Measurements from ENCODE around the gene PTPRN2.

PTPRN2 gene

DNA sequence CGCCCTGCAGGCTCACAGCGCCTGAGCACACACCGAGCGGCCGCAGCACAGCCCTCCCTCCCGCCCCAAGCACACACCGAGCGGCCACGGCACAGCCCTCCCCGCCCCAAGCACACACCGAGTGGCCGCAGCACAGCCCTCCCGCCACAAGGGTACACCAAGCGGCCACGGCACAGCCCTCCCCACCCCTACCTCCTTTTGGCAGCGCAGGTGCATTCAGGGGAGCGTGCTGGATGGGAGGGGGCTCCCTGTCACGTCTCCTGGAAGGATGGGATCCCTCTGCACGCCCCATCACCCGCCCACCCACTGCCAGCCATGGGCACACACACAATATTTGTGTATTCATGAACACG is 768.2 kb downstream of the PTPRN2 start:
- no peaks in the 10 kb centered on the region for H3K4me1 Mint-ChIP-seq (ENCODE audit: low read depth)
- DNase-seq, result no peak
- H3K27ac Mint-ChIP-seq, result no peak overlapping the region
- H3K36me3 Mint-ChIP-seq (ENCODE audit: low read depth), result no peaks in the 10 kb centered on the region
- H3K9me3 Mint-ChIP-seq, result no peaks in the 10 kb centered on the region
- no peaks in the 10 kb centered on the region for H3K27me3 Mint-ChIP-seq
- no peak overlapping the region for H3K4me3 Mint-ChIP-seq

DNA sequence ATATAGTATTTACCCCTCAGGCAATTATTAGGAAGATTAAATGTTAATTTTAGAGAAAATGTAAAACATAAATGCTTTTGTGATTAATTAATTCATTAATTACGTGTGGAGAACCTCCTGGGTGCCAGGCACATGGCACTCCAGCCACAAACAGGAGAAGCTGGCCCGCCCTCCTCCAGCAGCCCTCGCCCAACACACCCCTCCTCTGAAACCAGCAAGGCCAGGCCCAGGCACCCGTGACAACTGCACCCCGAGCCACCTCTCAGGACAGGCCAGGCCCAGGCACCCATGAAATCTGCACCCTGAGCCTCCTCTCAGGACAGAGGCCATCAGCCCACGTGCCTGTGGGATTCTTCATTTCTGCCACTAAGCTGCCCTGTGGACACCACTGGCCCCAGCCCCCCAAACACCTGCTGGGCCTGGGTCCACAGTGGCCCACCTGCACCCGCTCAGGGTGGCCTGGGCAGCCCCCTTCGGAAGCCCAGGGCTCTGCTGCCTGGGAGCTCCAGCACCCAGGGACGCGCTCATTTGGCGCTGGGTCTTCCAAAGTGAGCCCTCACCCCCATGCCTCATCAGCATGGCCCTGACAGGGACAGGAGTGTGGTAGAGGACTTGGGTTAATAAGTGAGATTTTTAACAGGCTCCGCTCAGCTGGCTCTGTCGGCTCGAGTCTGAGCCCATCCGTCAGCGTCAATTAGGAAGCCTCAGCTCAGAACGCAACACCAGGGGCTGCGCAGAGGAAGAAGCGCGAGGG is 768.7 kb downstream of the PTPRN2 start:
- Mint-ChIP-seq H3K27ac (no peak overlapping the region), H3K27me3 (no peaks in the 10 kb centered on the region), H3K36me3 (ENCODE audit: low read depth) (no peaks in the 10 kb centered on the region), H3K4me1 (ENCODE audit: low read depth) (no peaks in the 10 kb centered on the region), H3K9me3 (no peaks in the 10 kb centered on the region), H3K4me3 (no peak overlapping the region)
- DNase-seq, result no peak

DNA sequence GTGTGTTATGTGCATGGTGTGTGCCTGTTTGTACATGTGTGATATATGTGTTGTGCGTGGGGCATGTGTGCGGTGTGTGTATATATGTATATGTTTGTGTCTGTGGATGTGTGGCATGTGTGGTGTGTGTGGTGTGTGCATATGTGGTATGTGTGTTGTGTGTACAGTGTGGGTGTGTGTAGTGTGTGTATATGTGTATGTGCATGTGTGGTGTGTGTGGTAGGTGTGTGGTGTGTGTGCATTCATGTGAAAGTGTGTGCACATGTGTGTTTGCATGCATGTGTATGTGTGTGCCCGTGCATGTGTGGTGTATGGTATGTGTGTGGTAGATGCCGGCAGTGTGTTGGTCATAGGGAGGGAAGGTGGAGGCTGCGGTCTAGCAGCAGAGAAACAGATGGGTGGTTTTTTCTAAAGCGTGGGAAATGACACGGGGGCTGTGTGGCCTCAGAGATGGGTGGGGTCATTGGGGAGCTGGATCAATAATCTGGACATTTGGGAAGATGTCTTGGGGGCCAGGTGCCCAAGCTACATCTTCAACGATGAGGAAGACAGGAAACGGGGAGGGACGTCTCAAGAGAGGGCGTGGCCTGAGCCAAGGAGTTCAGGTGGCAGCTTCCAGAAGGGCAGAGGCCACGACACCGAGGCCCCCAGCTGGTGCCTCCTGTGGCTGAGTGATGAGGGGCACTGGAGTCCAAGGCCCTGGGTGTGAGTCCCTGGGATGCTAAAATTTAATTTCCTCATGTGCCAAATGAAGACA is 769.5 kb downstream of the PTPRN2 start:
- no peak overlapping the region for H3K4me3 Mint-ChIP-seq
- H3K4me1 Mint-ChIP-seq (ENCODE audit: low read depth), result no peaks in the 10 kb centered on the region
- no peak overlapping the region for H3K27ac Mint-ChIP-seq
- no peaks in the 10 kb centered on the region for H3K27me3 Mint-ChIP-seq
- H3K36me3 Mint-ChIP-seq (ENCODE audit: low read depth), result no peaks in the 10 kb centered on the region
- H3K9me3 Mint-ChIP-seq, result no peaks in the 10 kb centered on the region
- DNase-seq, result no peak

DNA sequence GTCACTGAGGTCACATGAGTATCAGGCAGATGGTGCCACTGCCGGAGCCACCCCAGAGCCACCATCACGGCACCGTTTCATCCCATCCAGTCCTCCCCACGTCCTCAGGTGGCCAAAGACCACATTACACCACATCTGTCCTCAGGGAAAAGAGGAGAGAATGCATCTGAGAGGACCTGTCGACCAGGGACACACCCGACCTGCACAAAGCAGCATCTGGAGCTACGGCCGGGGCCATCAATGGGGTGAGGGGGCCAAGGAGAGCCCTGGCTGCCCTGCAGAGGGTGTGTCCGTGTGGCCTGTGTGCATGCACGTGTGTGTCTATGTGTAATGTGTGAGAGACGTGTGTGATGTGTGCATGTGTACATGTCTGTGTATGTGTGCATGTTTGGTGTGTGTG is 770.2 kb downstream of the PTPRN2 start:
- no peak for DNase-seq
- no peak overlapping the region for H3K27ac Mint-ChIP-seq
- no peaks in the 10 kb centered on the region for H3K9me3 Mint-ChIP-seq
- H3K27me3 Mint-ChIP-seq, result no peaks in the 10 kb centered on the region
- H3K36me3 Mint-ChIP-seq (ENCODE audit: low read depth), result no peaks in the 10 kb centered on the region
- H3K4me1 Mint-ChIP-seq (ENCODE audit: low read depth), result no peaks in the 10 kb centered on the region
- no peak overlapping the region for H3K4me3 Mint-ChIP-seq

DNA sequence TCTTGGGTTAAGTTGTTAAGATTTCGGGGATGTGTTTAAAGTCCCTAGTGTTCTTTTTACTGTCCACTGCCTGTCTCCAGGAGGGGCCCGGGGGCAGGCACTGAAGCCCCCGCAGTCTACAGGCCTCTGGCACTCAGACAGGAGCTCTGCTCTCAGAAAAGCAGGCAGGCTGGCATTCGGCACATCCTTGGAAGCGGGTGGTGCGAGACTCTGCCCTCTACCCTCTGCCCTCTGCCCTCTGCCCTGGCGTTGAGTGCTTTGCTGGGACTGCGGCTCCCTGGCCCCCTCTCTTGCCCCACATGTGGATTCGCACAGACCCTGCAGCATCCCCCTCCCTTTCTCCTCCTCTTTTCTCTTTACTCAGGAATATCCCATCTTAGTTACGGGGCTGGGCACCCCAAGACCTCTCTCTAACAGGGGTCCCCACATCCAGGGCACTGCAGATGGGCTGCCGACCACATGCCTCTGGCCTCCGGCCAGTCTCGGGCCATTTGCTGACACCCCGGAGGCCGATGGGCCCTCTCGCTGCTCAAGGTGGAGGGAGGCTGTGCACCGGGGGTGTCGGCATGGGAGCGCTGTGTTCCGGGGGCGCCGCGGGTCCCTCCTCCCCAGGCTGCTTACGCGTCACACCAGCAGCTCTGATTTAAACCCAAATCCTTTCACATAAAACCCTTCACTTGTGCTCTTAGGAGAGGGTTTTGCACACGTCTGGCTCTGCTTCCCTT is 770.9 kb downstream of the PTPRN2 start:
- Mint-ChIP-seq H3K27me3 (no peaks in the 10 kb centered on the region), H3K4me1 (ENCODE audit: low read depth) (no peaks in the 10 kb centered on the region), H3K36me3 (ENCODE audit: low read depth) (no peaks in the 10 kb centered on the region), H3K27ac (no peak overlapping the region), H3K9me3 (no peaks in the 10 kb centered on the region), H3K4me3 (no peak overlapping the region)
- DNase-seq, result no peak

DNA sequence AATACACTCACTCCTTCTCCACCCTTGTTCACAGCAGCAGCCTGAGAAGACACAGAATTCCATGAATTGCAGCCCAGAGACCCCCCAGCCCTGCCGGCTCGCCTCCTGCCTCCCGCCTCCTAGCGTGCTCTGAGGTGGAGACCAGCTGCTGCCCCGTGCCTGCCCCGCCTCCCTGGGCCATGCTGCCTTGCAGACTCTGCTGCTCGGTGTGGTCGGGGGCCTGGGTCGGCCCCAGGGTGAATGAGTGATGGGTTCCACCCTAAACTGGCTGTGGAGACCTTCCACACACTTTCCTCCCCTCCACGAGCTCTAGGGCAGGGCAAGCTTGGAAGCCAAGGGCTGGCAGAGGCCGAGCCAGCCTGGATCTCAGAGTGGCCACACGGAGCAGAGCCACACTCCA is 771.5 kb downstream of the PTPRN2 start:
- Mint-ChIP-seq H3K27me3 (no peaks in the 10 kb centered on the region), H3K4me1 (ENCODE audit: low read depth) (no peaks in the 10 kb centered on the region), H3K36me3 (ENCODE audit: low read depth) (no peaks in the 10 kb centered on the region), H3K4me3 (no peak overlapping the region), H3K27ac (no peak overlapping the region), H3K9me3 (no peaks in the 10 kb centered on the region)
- DNase-seq, result no peak

DNA sequence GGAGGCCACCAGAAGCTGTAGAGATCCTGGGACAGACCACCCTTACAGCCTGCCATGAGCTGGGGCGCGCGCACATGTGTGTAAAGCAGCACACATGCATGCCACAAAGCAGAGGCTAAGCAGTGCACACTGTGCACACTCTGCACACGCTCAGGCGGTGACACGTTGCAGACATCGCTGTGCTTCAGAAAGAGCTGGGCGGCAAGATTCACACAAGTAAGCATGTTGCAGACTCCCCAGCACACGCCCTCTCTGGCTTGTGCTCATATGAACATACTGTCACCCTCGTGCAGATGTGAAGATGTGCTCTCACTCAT is 772.0 kb downstream of the PTPRN2 start:
- H3K4me3 Mint-ChIP-seq, result no peak overlapping the region
- H3K4me1 Mint-ChIP-seq (ENCODE audit: low read depth), result no peaks in the 10 kb centered on the region
- no peaks in the 10 kb centered on the region for H3K9me3 Mint-ChIP-seq
- no peak overlapping the region for H3K27ac Mint-ChIP-seq
- no peaks in the 10 kb centered on the region for H3K36me3 Mint-ChIP-seq (ENCODE audit: low read depth)
- H3K27me3 Mint-ChIP-seq, result no peaks in the 10 kb centered on the region
- DNase-seq, result no peak

DNA sequence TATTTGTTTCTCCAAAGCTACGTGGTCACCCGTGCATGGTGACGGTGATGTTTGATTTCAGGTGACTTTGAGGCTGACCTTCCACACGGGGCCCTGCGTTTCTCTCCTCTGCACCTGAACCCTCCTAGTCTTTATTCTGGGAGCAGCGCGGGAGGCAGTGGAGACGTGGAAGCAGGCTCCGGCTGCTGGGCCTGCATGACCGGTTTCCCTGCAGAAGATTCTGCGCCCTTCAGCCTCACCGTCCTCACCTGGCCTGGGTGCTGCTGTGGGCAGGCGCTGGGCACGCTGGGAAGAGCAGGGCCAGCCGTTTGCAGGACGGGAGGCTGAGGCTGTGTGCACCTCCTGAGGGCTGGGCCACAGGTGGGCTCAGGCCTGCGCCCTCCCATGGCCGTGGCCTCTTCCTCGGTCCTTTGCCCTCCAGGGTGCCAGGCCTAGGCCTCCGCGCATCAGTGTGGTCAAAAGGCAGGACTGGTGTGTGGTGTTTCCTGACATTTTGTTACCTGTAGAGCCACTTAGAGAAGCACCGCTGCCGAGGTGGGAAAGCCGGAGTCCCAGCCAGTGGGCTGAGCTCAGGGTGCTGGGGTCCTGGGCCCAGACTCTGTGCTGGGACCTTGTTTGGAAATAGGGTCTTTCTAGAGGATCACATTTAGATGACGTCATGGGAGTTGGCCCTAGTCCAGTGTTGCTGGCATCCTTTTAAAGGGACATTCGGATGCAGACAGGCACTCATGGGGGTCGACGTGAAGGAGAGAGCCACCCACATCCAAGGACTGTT is 772.5 kb downstream of the PTPRN2 start:
- no peak for DNase-seq
- Mint-ChIP-seq H3K27me3 (no peaks in the 10 kb centered on the region), H3K4me1 (ENCODE audit: low read depth) (no peaks in the 10 kb centered on the region), H3K27ac (no peak overlapping the region), H3K36me3 (ENCODE audit: low read depth) (no peaks in the 10 kb centered on the region), H3K4me3 (no peak overlapping the region), H3K9me3 (no peaks in the 10 kb centered on the region)

DNA sequence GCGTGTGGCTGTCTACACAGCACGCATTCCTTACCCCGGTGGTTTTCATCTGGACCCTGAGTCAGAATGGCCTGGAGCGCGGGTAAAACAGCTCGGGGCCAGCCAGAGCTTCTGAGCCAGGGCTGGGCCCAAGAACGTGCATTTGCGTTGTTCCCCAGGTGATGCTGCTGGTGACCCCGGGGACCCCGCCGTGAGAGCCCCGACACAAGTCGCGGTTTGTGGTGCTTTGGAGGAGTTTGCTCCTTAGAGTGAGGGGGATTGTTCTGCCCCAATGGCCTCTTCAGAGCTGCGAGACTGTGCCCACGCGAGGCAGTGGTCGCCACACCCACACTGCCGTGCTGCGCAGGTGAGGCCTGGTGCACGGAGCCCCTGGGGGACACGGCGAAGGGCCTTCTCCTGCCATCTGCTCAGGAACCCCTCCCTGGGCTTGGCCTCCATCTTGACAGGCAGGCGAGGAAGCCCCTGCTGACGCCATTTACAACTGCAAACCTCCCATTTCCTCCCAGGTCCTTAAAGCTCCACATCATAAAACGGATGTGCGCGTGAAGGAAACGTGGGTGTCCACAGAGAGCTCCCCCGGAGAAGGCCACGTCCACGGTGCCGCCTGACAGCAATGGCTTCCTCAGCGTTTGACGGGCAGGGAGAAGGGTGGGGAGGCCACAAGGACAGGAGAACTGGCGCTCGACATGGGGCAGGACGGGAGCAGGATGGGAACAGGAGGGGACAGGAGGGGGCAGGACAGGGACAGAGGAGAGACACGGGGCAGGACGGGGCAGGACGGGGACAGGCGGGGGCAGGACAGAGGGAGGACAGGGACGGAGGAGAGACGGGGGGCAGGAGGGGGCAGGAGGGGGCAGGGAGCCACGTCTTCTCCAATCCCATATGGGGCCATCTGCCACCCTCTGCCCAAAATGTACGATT is 773.6 kb downstream of the PTPRN2 start:
- Mint-ChIP-seq H3K36me3 (ENCODE audit: low read depth) (no peaks in the 10 kb centered on the region), H3K4me1 (ENCODE audit: low read depth) (no peaks in the 10 kb centered on the region), H3K27me3 (no peaks in the 10 kb centered on the region), H3K27ac (no peak overlapping the region), H3K9me3 (no peaks in the 10 kb centered on the region), H3K4me3 (no peak overlapping the region)
- no peak for DNase-seq

DNA sequence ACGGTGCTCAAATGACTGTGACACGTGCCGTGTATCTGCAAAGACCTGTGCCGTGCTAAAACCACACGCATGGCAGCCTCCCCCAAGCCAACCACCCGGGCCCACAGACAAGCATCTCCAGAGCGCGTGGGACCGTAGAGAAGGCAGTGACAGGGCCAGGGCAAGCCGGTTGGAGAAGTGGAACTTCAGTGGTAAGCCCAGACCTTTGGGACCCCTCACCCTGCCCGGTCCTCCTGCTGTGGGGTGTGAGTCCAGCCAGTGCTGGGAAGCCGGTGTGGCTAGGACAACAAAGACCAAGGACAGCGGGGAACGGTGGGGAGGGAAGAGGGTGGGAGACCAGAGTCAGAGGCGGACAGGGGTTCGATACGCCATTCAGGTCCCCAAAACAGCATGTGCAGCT is 774.6 kb downstream of the PTPRN2 start:
- no peak for DNase-seq
- Mint-ChIP-seq H3K36me3 (ENCODE audit: low read depth) (no peaks in the 10 kb centered on the region), H3K4me1 (ENCODE audit: low read depth) (no peaks in the 10 kb centered on the region), H3K9me3 (no peaks in the 10 kb centered on the region), H3K27me3 (no peaks in the 10 kb centered on the region), H3K4me3 (no peak overlapping the region), H3K27ac (no peak overlapping the region)

DNA sequence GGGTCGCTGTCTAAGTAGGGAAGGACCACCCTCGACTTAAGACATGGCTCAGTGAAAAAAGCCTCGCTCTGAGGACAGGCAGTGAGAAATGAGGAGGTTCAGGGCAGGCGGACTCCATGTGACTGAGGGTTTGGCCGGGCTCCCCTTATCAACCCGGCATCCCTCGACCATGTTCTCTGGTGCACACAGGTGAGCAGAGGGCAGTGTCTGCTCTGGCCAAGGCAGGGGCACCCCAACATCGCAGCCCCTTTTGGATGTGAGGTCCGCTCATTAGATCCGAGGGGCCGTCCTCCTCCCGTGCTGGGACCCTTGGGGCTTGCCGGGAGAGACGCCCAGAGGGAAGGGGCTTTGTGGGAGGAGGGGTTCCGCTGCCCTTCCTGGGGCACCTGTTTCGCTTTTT is 775.7 kb downstream of the PTPRN2 start:
- H3K27ac Mint-ChIP-seq, result no peak overlapping the region

DNA sequence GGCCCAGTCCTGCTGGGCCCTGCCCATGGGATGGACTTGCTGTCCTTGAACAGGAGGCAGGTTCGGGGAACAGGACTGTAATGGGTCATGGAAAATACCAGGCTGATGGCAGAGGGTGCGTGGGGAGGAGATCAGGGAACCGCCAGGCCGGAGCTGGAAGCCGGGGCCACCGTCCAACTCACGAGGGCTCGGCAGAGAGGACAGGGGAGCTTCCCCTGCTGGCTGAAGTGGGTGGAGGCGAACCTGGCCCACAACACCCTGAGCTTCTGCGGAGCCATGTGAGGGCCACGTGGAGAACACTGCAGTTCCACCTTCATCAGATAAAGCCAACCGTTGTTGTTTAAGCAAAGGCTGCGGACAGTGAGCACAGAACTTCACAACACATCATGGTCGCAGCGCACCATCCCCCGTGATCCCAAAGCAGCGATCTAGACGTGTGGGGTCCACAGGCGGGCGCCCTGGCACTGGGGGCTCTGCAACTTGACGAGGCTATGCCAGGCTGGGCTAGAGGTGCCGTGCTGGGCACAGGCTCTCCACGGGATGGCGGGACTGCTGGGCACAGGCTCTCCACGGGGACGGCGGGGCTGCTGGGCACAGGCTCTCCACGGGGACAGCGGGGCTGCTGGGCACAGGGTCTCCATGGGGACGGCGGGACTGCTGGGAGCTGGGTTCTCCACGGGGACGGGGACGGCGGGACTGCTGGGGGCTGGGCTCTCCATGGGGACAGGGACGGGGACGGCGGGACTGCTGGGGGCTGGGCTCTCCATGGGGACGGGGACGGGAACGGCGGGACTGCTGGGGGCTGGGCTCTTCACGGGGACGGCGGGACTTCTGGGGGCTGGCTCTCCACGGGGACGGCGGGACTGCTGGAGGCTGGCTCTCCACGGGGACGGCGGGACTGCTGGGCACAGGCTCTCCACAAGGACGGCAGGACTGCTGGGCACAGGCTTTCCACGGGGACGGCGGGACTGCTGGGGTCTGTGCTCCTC is 777.5 kb downstream of the PTPRN2 start:
- H3K36me3 Mint-ChIP-seq (ENCODE audit: low read depth), result no peaks in the 10 kb centered on the region
- H3K4me1 Mint-ChIP-seq (ENCODE audit: low read depth), result no peaks in the 10 kb centered on the region
- no peak overlapping the region for H3K27ac Mint-ChIP-seq
- H3K4me3 Mint-ChIP-seq, result no peak overlapping the region
- no peak for DNase-seq
- H3K9me3 Mint-ChIP-seq, result no peaks in the 10 kb centered on the region
- no peaks in the 10 kb centered on the region for H3K27me3 Mint-ChIP-seq

More for the DNA sequence above, 775.7 kb downstream of the PTPRN2 start:
- H3K4me3 Mint-ChIP-seq, result no peak overlapping the region
- H3K36me3 Mint-ChIP-seq (ENCODE audit: low read depth), result no peaks in the 10 kb centered on the region
- H3K27me3 Mint-ChIP-seq, result no peaks in the 10 kb centered on the region
- H3K9me3 Mint-ChIP-seq, result no peaks in the 10 kb centered on the region
- no peaks in the 10 kb centered on the region for H3K4me1 Mint-ChIP-seq (ENCODE audit: low read depth)
- DNase-seq, result no peak

All from activated T-cell treated with anti-CD3 and anti-CD28 coated beads, Interleukin-2, amount 50 U/mL, for 24 hours (primary cell).